Motor neuron (in vitro differentiated cells): ENCODE measurements around the gene NPTN. TPM values are rescaled to one million over a fixed set of nuclear protein-coding genes. Genes with fewer than 3 reads are reported as not detected.
"Not testable (repeated sequence)": the region's sequence is repeated elsewhere in the genome, so short reads cannot be mapped to it uniquely, and the experiment has no call there.

ENCODE experiments used
- ATAC-seq, 8 experiments: fragments of 200-7000 bp; cut with Tn5 transposase; replicated peaks in 6 of 8; 2 replicates each; pipeline ENCODE4 v1.8.0; 2021; ENCODE audit warnings: mild to moderate bottlenecking in 8 of 8, moderate library complexity in 8 of 8
- H3K27ac ChIP-seq, 2 donors: fragments of 250-450 bp; sonication (Bioruptor Pico); 2 replicates each; pipeline ENCODE4 v1.9.0; 2021; ENCODE audit warnings: antibody characterized with exemption in 2 of 2, mild to moderate bottlenecking in 2 of 2, moderate library complexity in 1 of 2
- H3K4me1 ChIP-seq, 2 donors: fragments of 250-450 bp; sonication (Bioruptor Pico); replicated peaks in 1 of 2; 2 replicates each; pipeline ENCODE4 v1.6.1; 2021; ENCODE audit warnings: antibody characterized with exemption in 2 of 2, mild to moderate bottlenecking in 2 of 2, moderate library complexity in 1 of 2
- H3K4me3 ChIP-seq, 5 donors: fragments of 250-450 bp; sonication (Bioruptor Pico); 2 replicates each; pipeline ENCODE4 v1.9.0; 2021; ENCODE audit warnings: antibody characterized with exemption in 5 of 5, mild to moderate bottlenecking in 5 of 5, moderate library complexity in 4 of 5
- WGBS, 10 experiments: fragments of 450-650 bp; shearing (Covaris generic); methylation state at CpG; one replicate each; pipeline ENCODE4 v1.0.0; 2022; 5-methylcytosine and 5-hydroxymethylcytosine counted together
- in situ Hi-C, 9 experiments: fragments of 400-800 bp; cut with MboI; loops; one replicate each; pipeline ENCODE4 v1.15.0; 2021; ENCODE audit warnings: low sequenced_read_pairs in 9 of 9, low pct_unique_long_range_greater_than_20kb in 2 of 9; ENCODE audit not compliant: unreplicated experiment in 9 of 9
- total RNA-seq, 8 experiments: library from RNA; unstranded; fragments of 300-600 nt; gene quantifications; 2 replicates each; pipeline versions ENCODE4 v1.2.3 to v1.2.4, GENCODE V29; 2022

The NPTN gene
- total RNA-seq, 8 experiments from 2014 or later = 41.8 to 134 (median 70.4) TPM

GRCh38 chr15:73658645-73659044, 25.5 kb upstream of the NPTN start:
- Histone ChIP-seq H3K4me3 (no peak overlapping the region), H3K27ac (no peak overlapping the region), H3K4me1 (peaks cover 0 to 8% of the 10 kb centered on the region in 2 donors)
- in situ Hi-C loops = no loop called here
- 0 to 80% (median 60%) methylated on average over 1 of the region's 1 CpG; no CpG with 5 or more reads in 3 of the 10 experiments for WGBS, 10 experiments
- peak in 1 of 8 experiments; percentile 31 for ATAC-seq

- H3K4me3 ChIP-seq = no peak overlapping the region
- ATAC-seq = peak in 1 of 8 experiments; percentile 33
- WGBS, 10 experiments = 43 to 100% (median 85%) methylated on average over 1 to 2 of the region's 2 CpGs; no CpG with 5 or more reads in 2 of the 10 experiments
- in situ Hi-C loops = no loop called here
- H3K27ac ChIP-seq = no peak overlapping the region
- peaks cover 0 to 8% of the 10 kb centered on the region in 2 donors for H3K4me1 ChIP-seq
Measured at GRCh38 chr15:73655724-73656123, 22.5 kb upstream of the NPTN start.

GRCh38 chr15:73654659-73655058, 21.5 kb upstream of the NPTN start:
- WGBS, 10 experiments = 42 to 71% (median 60%) methylated on average over 2 to 3 of the region's 3 CpGs
- Histone ChIP-seq H3K27ac (no peak overlapping the region), H3K4me1 (peaks cover 0 to 8% of the 10 kb centered on the region in 2 donors), H3K4me3 (no peak overlapping the region)
- in situ Hi-C loops = no loop called here
- ATAC-seq = peak in 1 of 8 experiments; percentile 45

GRCh38 chr15:73650416-73651126, 17.4 kb upstream of the NPTN start:
- H3K4me1 ChIP-seq = peaks cover 0 to 2% of the 10 kb centered on the region in 2 donors
- H3K4me3 ChIP-seq = no peak overlapping the region
- in situ Hi-C loops = no loop called here
- H3K27ac ChIP-seq = no peak overlapping the region
- 24 to 74% (median 45%) methylated on average over 1 to 3 of the region's 3 CpGs for WGBS, 10 experiments
- ATAC-seq = peak in 2 of 8 experiments; percentile 62 to 71

DNA sequence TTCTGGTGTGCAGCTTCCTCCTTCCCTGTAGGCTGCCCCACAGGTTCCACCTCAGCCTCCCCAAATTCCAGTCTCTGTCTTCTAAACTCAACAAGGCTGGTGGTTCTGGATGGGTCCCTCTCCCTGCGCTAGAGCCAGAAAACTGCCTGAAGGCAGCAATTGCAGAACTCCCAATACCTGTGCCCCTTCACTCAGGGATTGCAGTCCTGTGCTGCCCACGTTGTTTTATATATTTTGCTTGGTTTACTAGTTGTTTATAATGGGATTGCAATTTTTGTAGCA, 14.8 kb upstream of the NPTN start:
- Histone ChIP-seq H3K4me1 (no peaks in the 10 kb centered on the region), H3K27ac (no peak overlapping the region), H3K4me3 (no peak overlapping the region)
- ATAC-seq = no peak
- 33 to 100% (median 71%) methylated on average over 1 to 2 of the region's 2 CpGs; no CpG with 5 or more reads in 1 of the 10 experiments for WGBS, 10 experiments
- in situ Hi-C loops = no loop called here

DNA sequence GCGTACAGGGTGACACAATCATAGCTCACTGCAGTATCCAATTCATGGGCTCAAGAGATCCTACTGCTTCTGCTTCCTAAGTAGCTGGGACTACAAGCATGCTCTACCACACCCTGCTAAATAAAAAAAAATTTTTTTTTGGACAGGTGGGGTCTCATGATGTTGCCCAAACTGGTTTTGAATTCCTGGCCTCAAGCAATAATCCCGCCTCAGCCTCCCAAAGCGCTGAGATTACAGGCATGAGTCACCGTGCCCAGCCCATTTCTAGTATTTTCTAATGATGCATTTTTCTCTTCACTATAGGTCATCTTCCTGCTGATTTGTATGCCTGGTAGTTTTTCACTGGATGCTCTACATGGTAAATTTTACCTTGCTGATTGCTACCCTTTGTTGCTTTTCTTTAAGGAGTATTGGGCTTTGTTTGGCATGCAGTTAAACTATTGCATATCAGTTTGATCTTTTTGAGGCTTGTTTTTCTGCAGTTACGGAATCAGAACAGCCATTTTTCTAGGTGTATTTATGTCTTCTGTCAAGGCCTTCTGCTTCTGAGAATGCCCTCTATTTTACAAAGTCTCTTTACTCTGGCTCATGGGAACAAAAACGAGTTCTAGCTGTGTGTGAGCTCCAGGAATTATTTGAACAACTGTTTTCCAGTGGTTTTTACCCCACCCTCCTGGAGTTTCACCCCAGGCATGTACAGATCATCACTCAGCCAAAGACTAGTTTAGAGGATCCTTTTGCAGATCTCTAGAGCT, 14.2 kb upstream of the NPTN start:
- ATAC-seq = peak in 4 of 8 experiments; percentile 47 to 94 (median 76)
- Histone ChIP-seq H3K4me1 (no peaks in the 10 kb centered on the region), H3K4me3 (no peak overlapping the region), H3K27ac (no peak overlapping the region)
- WGBS, 10 experiments = 6 to 92% (median 69%) methylated on average over 1 to 6 of the region's 6 CpGs
- in situ Hi-C loops = no loop called here

DNA sequence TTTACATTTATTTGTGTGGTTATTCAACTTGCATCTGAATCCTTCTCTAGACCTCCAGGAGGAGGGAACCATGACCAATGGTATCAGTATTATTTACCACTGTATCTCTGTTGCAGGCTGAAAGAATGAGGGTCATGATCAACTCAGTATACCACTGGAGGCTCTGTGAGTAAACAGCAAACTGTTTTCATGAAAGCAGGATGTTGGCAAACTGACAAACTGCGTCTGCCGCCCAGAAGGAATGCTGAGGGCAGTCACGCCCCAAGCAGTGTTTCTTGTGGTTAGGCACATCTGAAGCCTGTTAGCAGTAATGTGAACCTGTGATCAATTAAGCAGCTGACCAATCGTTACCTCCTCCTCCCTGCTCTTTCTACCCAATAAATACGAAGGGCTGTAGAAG, 6.3 kb upstream of the NPTN start:
- ATAC-seq, H3K27ac ChIP-seq, H3K4me3 ChIP-seq, H3K4me1 ChIP-seq: not testable (repeated sequence)
- in situ Hi-C loops = loop anchor here in 1 of 9 experiments (5.0 to 10.0 kb wide), 2 partner anchors 58 to 75 kb away; no protein-coding TSS in a partner anchor
- WGBS, 10 experiments = 0 to 100% (median 71%) methylated on average over 2 to 5 of the region's 5 CpGs; no CpG with 5 or more reads in 3 of the 10 experiments

- Histone ChIP-seq H3K4me3 (no peak overlapping the region), H3K27ac (no peak overlapping the region), H3K4me1 (peaks cover 4% of the 10 kb centered on the region in 2 donors)
- in situ Hi-C loops = loop anchor here in 1 of 9 experiments (5.0 to 10.0 kb wide), 2 partner anchors 60 to 73 kb away; no protein-coding TSS in a partner anchor
- no peak for ATAC-seq
- WGBS, 10 experiments = 0 to 73% (median 51%) methylated on average over 1 to 2 of the region's 2 CpGs; no CpG with 5 or more reads in 2 of the 10 experiments
Measured at GRCh38 chr15:73637527-73637926, 4.3 kb upstream of the NPTN start.

GRCh38 chr15:73633991-73634495, 854 bp upstream of the NPTN start:
- WGBS, 10 experiments = 0 to 81% (median 41%) methylated on average over 1 to 4 of the region's 6 CpGs; no CpG with 5 or more reads in 4 of the 10 experiments
- ATAC-seq = peak in 3 of 8 experiments; percentile 2 to 21 (median 13)
- H3K4me3 ChIP-seq = peak overlapping the region in 2 of 5 donors; percentile 44 to 94
- peak overlapping the region in 1 of 2 donors; percentile 59 for H3K27ac ChIP-seq
- H3K4me1 ChIP-seq = peaks cover 14 to 30% of the 10 kb centered on the region in 2 donors
- in situ Hi-C loops = loop anchor here in 1 of 9 experiments (10.0 kb wide), 1 partner anchor 69 kb away; no protein-coding TSS in a partner anchor

DNA sequence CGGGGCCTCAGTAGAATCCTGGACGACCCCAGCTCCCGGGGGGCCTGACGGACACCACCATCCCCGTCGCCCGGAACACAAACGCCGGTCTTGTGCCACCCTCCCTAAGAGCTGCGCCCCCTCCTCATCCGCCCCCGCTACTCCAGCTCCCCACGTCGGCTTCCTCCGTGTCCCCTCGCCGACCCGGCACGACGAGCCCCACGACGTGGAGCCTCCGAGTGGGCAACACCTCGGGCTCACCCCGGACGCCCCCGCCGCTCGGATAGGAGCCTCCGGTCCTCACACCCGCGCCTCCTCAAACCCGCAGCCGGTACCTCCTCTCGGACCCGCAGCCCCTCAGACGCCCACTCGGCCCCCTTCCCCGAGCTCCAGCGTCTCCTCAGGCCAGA, 525 bp downstream of the NPTN start:
- peak in 4 of 8 experiments; percentile 0 to 30 (median 18) for ATAC-seq
- Histone ChIP-seq H3K4me3 (peak overlapping the region; percentile 82 to 98 (median 86)), H3K27ac (peak overlapping the region; percentile 87 to 92), H3K4me1 (peaks cover 19 to 41% of the 10 kb centered on the region in 2 donors)
- 0% methylated on average over 7 of the region's 40 CpGs; no CpG with 5 or more reads in 9 of the 10 experiments for WGBS, 10 experiments
- in situ Hi-C loops = loop anchor here in 1 of 9 experiments (10.0 kb wide), 1 partner anchor 68 kb away; no protein-coding TSS in a partner anchor

DNA sequence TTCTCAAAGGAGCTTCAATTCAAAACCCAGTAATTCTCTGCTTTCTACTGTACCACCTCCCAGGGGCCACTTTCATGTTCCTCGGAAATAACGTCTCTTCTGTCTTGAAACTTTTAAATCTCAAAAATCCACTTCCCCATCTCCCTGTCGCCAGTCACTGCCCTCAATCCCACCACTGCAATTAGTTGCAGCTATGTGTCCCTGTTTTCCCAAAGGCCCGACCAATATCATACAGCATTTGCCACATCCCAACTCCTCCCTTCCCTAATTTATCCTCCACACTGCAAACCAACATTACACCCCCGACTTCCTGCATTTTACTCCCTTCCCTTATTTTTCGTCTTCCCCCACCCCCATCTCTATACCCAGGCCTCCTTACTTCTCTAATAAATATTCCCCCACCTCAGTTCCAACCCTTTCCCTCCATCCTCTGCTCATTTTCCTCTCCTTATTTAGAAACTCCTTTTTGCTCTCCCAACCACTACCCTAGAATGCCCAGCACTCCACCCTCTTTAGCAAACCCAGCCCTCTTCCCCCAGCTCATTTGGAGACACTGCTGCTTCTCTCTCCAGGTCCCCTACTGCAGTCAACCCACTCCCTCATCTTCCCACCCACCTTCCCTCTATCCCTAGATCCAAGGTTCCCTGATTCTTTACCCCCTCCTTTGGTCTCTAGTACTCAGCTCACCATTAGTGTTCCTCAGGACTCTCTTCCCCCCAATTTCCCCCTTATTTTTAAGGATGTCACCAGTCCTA, 1.1 kb downstream of the NPTN start:
- Histone ChIP-seq H3K27ac (peak overlapping the region; percentile 87 to 92), H3K4me1 (peaks cover 19 to 41% of the 10 kb centered on the region in 2 donors), H3K4me3 (peak overlapping the region; percentile 82 to 98 (median 86))
- in situ Hi-C loops = loop anchor here in 1 of 9 experiments (10.0 kb wide), 1 partner anchor 67 kb away; no protein-coding TSS in a partner anchor
- ATAC-seq = peak in 7 of 8 experiments; percentile 1 to 17 (median 4)
- 0 to 40% (median 0%) methylated on average over 1 to 6 of the region's 6 CpGs for WGBS, 10 experiments

GRCh38 chr15:73630921-73631362, 2.2 kb downstream of the NPTN start:
- Histone ChIP-seq H3K4me3 (peak overlapping the region; percentile 82 to 98 (median 86)), H3K4me1 (peaks cover 19 to 41% of the 10 kb centered on the region in 2 donors), H3K27ac (no peak overlapping the region)
- no peak for ATAC-seq
- 0 to 53% (median 12%) methylated on average over 2 to 4 of the region's 4 CpGs; no CpG with 5 or more reads in 1 of the 10 experiments for WGBS, 10 experiments
- in situ Hi-C loops = loop anchor here in 1 of 9 experiments (10.0 kb wide), 1 partner anchor 66 kb away; no protein-coding TSS in a partner anchor
